ENCODE data around the gene TRAF3.

Gene TRAF3

DNA sequence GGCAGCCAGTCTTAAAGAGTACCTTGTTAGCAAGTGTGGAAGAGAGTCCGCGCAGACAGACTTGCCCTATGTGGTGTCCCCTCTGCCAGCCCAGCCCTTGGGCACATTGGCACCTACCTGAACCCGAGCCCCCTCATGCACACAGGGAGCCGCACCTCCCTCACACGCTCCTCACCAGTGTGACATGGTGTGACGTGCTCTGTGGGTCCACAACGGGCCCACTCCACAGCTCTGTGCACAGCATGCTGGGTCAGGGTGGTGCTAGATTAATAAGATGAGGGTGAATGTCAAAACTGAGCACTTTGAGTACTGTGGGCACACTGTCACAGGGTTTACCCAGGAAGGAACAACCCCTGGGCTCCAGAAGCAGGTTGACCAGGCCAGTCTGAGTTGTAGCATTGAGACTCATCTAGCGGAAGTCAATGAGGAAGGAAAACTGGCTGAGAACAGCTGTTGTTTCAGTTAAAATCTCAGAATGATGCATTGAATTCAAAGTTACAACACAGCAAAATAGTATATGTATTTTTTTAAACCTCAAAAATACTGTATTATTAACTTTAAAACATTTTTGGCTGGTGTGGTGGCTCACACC lies 91.8 kb downstream of the TRAF3 start (continued):
- TF ChIP-seq TSHZ2 (CRISPR knock-in tag; IDR thresholded peaks at IDR 0.05), result no peak

- no peak for ATAC-seq
- TF ChIP-seq TSHZ2 (CRISPR knock-in tag; IDR thresholded peaks at IDR 0.05) (no peak), RARB (CRISPR knock-in tag; IDR thresholded peaks at IDR 0.05) (no peak), ZC3H10 (CRISPR knock-in tag; IDR thresholded peaks at IDR 0.05) (no peak), ZNF8 (CRISPR knock-in tag; IDR thresholded peaks at IDR 0.05) (no peak)
- TF ChIP-seq, protein P1, sequence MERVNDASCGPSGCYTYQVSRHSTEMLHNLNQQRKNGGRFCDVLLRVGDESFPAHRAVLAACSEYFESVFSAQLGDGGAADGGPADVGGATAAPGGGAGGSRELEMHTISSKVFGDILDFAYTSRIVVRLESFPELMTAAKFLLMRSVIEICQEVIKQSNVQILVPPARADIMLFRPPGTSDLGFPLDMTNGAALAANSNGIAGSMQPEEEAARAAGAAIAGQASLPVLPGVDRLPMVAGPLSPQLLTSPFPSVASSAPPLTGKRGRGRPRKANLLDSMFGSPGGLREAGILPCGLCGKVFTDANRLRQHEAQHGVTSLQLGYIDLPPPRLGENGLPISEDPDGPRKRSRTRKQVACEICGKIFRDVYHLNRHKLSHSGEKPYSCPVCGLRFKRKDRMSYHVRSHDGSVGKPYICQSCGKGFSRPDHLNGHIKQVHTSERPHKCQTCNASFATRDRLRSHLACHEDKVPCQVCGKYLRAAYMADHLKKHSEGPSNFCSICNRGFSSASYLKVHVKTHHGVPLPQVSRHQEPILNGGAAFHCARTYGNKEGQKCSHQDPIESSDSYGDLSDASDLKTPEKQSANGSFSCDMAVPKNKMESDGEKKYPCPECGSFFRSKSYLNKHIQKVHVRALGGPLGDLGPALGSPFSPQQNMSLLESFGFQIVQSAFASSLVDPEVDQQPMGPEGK (CRISPR knock-in tag; IDR thresholded peaks at IDR 0.05; ENCODE audit: borderline replicate concordance), result no peak
These were observed 93.0 kb downstream of the TRAF3 start for GRCh38 chr14:102870246-102870645.

GRCh38 chr14:102870994-102871831 lies 94.0 kb downstream of the TRAF3 start:
- no peak for TF ChIP-seq ARNTL (CRISPR knock-in tag; IDR thresholded peaks at IDR 0.05; ENCODE audit: borderline replicate concordance, low read depth)
- no peak for TF ChIP-seq PPARA (CRISPR knock-in tag; IDR thresholded peaks at IDR 0.05; ENCODE audit: borderline replicate concordance)
- TF ChIP-seq ZNF565 (CRISPR knock-in tag; conservative IDR thresholded peaks at IDR 0.05; ENCODE audit: low read depth), result no peak
- no peak for TF ChIP-seq ZNF70 (CRISPR knock-in tag; IDR thresholded peaks at IDR 0.05)
- TF ChIP-seq ZFP3 (CRISPR knock-in tag; IDR thresholded peaks at IDR 0.05), result no peak
- TF ChIP-seq ZFP30 (CRISPR knock-in tag; IDR thresholded peaks at IDR 0.05), result no peak
- TF ChIP-seq, protein P1 (CRISPR knock-in tag; IDR thresholded peaks at IDR 0.05; ENCODE audit: borderline replicate concordance), result no peak
- no peak for TF ChIP-seq CSRNP3 (CRISPR knock-in tag; IDR thresholded peaks at IDR 0.05)
- TF ChIP-seq GLIS3 (CRISPR knock-in tag; IDR thresholded peaks at IDR 0.05), result no peak
- no peak for TF ChIP-seq CREB5 (CRISPR knock-in tag; IDR thresholded peaks at IDR 0.05; ENCODE audit: low read depth)
- TF ChIP-seq BACH2 (CRISPR knock-in tag; IDR thresholded peaks at IDR 0.05; ENCODE audit: borderline replicate concordance), result no peak
- no peak for TF ChIP-seq ESRRG (CRISPR knock-in tag; IDR thresholded peaks at IDR 0.05)
- TF ChIP-seq, protein P2, sequence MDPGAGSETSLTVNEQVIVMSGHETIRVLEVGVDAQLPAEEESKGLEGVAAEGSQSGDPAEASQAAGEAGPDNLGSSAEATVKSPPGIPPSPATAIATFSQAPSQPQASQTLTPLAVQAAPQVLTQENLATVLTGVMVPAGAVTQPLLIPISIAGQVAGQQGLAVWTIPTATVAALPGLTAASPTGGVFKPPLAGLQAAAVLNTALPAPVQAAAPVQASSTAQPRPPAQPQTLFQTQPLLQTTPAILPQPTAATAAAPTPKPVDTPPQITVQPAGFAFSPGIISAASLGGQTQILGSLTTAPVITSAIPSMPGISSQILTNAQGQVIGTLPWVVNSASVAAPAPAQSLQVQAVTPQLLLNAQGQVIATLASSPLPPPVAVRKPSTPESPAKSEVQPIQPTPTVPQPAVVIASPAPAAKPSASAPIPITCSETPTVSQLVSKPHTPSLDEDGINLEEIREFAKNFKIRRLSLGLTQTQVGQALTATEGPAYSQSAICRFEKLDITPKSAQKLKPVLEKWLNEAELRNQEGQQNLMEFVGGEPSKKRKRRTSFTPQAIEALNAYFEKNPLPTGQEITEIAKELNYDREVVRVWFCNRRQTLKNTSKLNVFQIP (CRISPR knock-in tag; IDR thresholded peaks at IDR 0.05; ENCODE audit: borderline replicate concordance, low read depth), result no peak
- TF ChIP-seq RARB (CRISPR knock-in tag; IDR thresholded peaks at IDR 0.05), result no peak
- no peak for TF ChIP-seq ZNF8 (CRISPR knock-in tag; IDR thresholded peaks at IDR 0.05)
- no peak for TF ChIP-seq SNAI2 (CRISPR knock-in tag; IDR thresholded peaks at IDR 0.05)
- no peak for TF ChIP-seq TSHZ2 (CRISPR knock-in tag; IDR thresholded peaks at IDR 0.05)
- no peak for ATAC-seq

All from SK-N-SH treated with all-trans-retinoic acid at 6 μM for 48 hours (cell line).